Smooth muscle cell (in vitro differentiated cells): ENCODE data around the gene P2RY8. TPM values are rescaled to one million over a fixed set of nuclear protein-coding genes. Genes with fewer than 3 reads are reported as not detected.

Experiments used
- DNase-seq: peaks from one replicate; lab custom pipeline; 2025; ENCODE audit not compliant: unreplicated experiment; lab: John Stamatoyannopoulos, UW
- H2AFZ ChIP-seq: fragments of 200-600 bp; sonication (generic); 2 replicates; pipeline ENCODE4 v1.6.0; 2016; ENCODE audit warnings: antibody characterized with exemption, low read depth, mild to moderate bottlenecking
- H3F3A ChIP-seq: fragments of 200-600 bp; sonication (generic); 2 replicates; pipeline ENCODE4 v1.6.0; 2017; ENCODE audit warnings: antibody characterized with exemption, low read depth
- H3K27ac ChIP-seq: fragments of 200-600 bp; sonication (generic); 2 replicates; pipeline ENCODE4 v1.5.1; 2016; ENCODE audit warnings: low read depth, mild to moderate bottlenecking
- H3K27me3 ChIP-seq: fragments of 200-600 bp; sonication (generic); 2 replicates; pipeline ENCODE4 v1.6.1; 2016; ENCODE audit warnings: low read depth, mild to moderate bottlenecking
- H3K36me3 ChIP-seq: fragments of 200-600 bp; sonication (generic); 2 replicates; pipeline ENCODE4 v1.5.1; 2016; ENCODE audit warnings: low read depth
- H3K4me1 ChIP-seq: fragments of 200-600 bp; sonication (generic); 2 replicates; pipeline ENCODE4 v1.5.1; 2016; ENCODE audit warnings: low read depth
- H3K4me2 ChIP-seq: fragments of 200-600 bp; sonication (generic); 2 replicates; pipeline ENCODE4 v1.6.0; 2016; ENCODE audit warnings: mild to moderate bottlenecking
- H3K4me3 ChIP-seq: fragments of 200-600 bp; sonication (generic); 2 replicates; pipeline ENCODE4 v1.5.1; 2016; ENCODE audit warnings: mild to moderate bottlenecking
- H3K79me2 ChIP-seq: fragments of 200-600 bp; sonication (generic); 2 replicates; pipeline ENCODE4 v1.6.0; 2016; ENCODE audit warnings: low read depth, mild to moderate bottlenecking
- H3K9ac ChIP-seq: fragments of 200-600 bp; sonication (generic); 2 replicates; pipeline ENCODE4 v1.6.0; 2016; ENCODE audit warnings: low read depth
- H3K9me3 ChIP-seq: fragments of 200-600 bp; sonication (generic); replicated peaks from 2 replicates; pipeline ENCODE4 v1.5.1; 2016; ENCODE audit warnings: low read depth
- H4K20me1 ChIP-seq: fragments of 200-600 bp; sonication (generic); 2 replicates; pipeline ENCODE4 v1.6.0; 2016; ENCODE audit warnings: low read depth
- CTCF ChIP-seq: fragments of 200-600 bp; sonication (generic); IDR thresholded peaks from 2 replicates; pipeline ENCODE4 v1.5.1; 2017; ENCODE audit warnings: borderline replicate concordance, mild to moderate bottlenecking, antibody characterized with exemption; ENCODE audit not compliant: insufficient read depth, poor library complexity, severe bottlenecking
- WGBS: methylation state at CpG from one replicate; pipeline ENCODE4 v1.1.7; 2016; ENCODE audit warnings: low lambda C conversion rate; 5-methylcytosine and 5-hydroxymethylcytosine counted together
- polyA plus RNA-seq: library from polyadenylated mRNA; unstranded; fragments of >200 nt; fragmentation: Nextera tagmentation; extraction: Ambion mirVana; gene quantifications from 2 replicates; pipeline ENCODE4 v1.2.1, GENCODE V29; 2016
- total RNA-seq: library from RNA; depleted of rRNA; stranded (reverse); fragments of >200 nt; gene quantifications from 2 replicates; pipeline ENCODE4 v1.2.3, GENCODE V29; 2014

Gene P2RY8
- total and polyA plus RNA-seq, 2 experiments from 2014 or later: not detected

DNA sequence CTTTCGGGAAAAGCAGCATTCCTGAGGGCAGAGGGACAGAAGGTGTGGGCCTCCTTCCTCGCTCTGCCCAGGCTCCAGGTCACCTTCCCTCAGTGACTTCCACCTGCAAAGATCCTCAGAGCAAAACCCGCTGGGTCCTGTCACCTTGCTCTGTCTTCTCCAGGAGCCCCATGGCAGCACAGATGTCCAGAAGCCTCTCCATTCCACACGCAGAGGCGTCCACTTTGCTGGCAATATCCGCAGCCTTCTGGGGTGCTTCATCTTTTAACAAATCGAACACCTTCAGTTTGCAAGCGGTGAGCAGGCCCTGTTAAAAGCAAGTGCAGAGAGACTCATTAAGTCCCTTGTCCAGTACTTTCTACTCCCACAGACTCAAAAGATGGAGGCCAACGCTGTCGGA, 111.6 kb downstream of the P2RY8 start:
- peaks cover 2% of the 10 kb centered on the region for H3K9me3 ChIP-seq
- H3K79me2 ChIP-seq: no peaks in the 10 kb centered on the region
- H2AFZ ChIP-seq: no peak overlapping the region
- peaks cover 7% of the 10 kb centered on the region for H3K36me3 ChIP-seq
- H3K4me2 ChIP-seq: no peak overlapping the region
- H3K27me3 ChIP-seq: no peaks in the 10 kb centered on the region
- no peak overlapping the region for H3K27ac ChIP-seq
- 88% methylated on average over 10 of the region's 10 CpGs for WGBS
- H3K9ac ChIP-seq: no peak overlapping the region
- no peaks in the 10 kb centered on the region for H3F3A ChIP-seq
- no peaks in the 10 kb centered on the region for H3K4me1 ChIP-seq
- DNase-seq: no peak
- H4K20me1 ChIP-seq: no peaks in the 10 kb centered on the region
- no peak for TF ChIP-seq CTCF
- H3K4me3 ChIP-seq: no peak overlapping the region

DNA sequence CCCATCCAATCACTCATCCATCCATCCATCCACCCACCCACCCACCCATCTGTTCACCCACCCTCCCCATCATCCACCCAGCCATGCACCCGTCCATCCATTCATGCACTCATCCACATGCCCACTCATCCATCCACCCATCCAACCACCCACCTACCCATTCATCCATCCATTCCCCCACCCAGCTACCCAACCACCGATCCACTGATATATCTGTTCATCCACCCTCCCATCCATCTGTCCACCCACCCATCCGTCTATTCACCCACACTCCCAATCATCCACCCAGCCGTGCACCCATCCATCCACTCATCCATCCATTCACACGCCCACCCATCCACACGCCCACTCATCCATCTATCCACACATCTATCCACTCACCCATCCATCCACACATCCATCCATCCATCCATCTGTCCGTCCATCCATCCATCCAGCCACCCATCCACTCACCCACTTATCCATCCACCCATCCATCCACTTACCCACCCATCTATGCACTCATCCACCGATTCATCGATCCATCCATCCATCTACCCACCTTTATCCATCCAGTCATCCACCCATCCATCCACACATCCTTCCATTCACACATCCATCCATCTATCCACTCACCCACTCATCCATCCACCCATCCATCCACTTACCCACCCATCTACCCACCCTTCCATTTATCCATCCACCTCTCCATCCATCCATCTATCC, 112.7 kb downstream of the P2RY8 start:
- Histone ChIP-seq H3F3A (no peaks in the 10 kb centered on the region), H3K4me2 (no peak overlapping the region), H3K4me1 (no peaks in the 10 kb centered on the region), H3K4me3 (no peak overlapping the region), H4K20me1 (no peaks in the 10 kb centered on the region), H3K27ac (no peak overlapping the region), H3K36me3 (peaks cover 7% of the 10 kb centered on the region), H3K9ac (no peak overlapping the region), H2AFZ (no peak overlapping the region), H3K79me2 (no peaks in the 10 kb centered on the region), H3K27me3 (no peaks in the 10 kb centered on the region), H3K9me3 (peaks cover 2% of the 10 kb centered on the region)
- TF ChIP-seq CTCF: no peak
- no peak for DNase-seq
- 82% methylated on average over 7 of the region's 9 CpGs for WGBS

DNA sequence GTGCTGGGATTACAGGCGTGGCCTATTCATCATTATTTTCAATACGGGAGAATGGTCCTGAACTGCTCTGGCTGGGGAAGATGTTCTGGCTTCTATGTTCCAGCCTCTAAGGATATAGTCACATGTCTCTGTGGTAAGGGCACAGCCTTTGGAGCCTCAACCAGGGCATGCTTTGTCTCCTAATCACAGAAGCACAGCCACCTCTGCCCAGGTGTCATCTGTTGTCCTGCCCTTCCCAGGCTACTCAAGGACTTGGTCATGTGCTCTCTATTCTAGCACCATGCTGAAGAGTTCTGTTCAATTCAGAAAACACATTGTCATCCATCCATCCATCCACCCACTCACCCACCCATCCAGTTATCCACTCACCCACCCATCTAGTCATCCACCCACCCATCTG, 113.8 kb downstream of the P2RY8 start:
- Histone ChIP-seq H3K4me1 (no peaks in the 10 kb centered on the region), H3K9ac (no peak overlapping the region), H3K27ac (no peak overlapping the region), H4K20me1 (no peaks in the 10 kb centered on the region), H3K27me3 (no peaks in the 10 kb centered on the region), H3K4me2 (no peak overlapping the region), H2AFZ (no peak overlapping the region), H3F3A (no peaks in the 10 kb centered on the region), H3K36me3 (peaks cover 7% of the 10 kb centered on the region), H3K4me3 (no peak overlapping the region), H3K79me2 (no peaks in the 10 kb centered on the region), H3K9me3 (peaks cover 2% of the 10 kb centered on the region)
- DNase-seq: no peak
- WGBS: 74% methylated on average over 2 of the region's 2 CpGs
- TF ChIP-seq CTCF: no peak

DNA sequence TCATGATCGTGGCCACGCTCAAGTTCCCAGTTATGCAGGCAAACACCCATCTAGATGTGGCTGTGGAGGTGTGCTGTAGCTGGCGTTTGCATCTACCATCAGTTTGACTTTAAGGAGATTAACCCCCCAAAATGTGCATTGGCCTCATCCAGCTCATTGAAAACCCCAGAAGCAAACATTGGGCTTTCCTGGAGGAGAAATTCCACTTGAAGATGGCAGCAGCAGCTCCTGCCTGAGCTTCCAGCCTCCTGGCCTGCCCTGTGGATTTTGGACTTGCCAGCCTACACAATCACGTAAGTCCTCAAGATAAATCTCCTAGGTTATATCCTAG, 114.9 kb downstream of the P2RY8 start:
- H3K4me1 ChIP-seq: no peaks in the 10 kb centered on the region
- H3K27ac ChIP-seq: no peak overlapping the region
- H3K36me3 ChIP-seq: peaks cover 7% of the 10 kb centered on the region
- H3K4me2 ChIP-seq: no peak overlapping the region
- no peak for TF ChIP-seq CTCF
- H3K9ac ChIP-seq: no peak overlapping the region
- WGBS: 97% methylated on average over 4 of the region's 4 CpGs
- H4K20me1 ChIP-seq: no peaks in the 10 kb centered on the region
- no peak overlapping the region for H2AFZ ChIP-seq
- no peaks in the 10 kb centered on the region for H3K79me2 ChIP-seq
- peaks cover 2% of the 10 kb centered on the region for H3K9me3 ChIP-seq
- H3K4me3 ChIP-seq: no peak overlapping the region
- no peaks in the 10 kb centered on the region for H3F3A ChIP-seq
- DNase-seq: no peak
- H3K27me3 ChIP-seq: no peaks in the 10 kb centered on the region
